Left lobe of liver (tissue), 2 donors: Measurements from ENCODE around the gene MAPK12. TPM values are rescaled to one million over a fixed set of nuclear protein-coding genes. Genes with fewer than 3 reads are reported as not detected.
A peak's percentile ranks its signal among the peaks of the same experiment; 100 is the strongest.

Experiments used
- ATAC-seq: fragments of 200-7000 bp; cut with Tn5 transposase; one replicate; pipeline ENCODE4 v1.9.1; 2020; ENCODE audit warnings: mild to moderate bottlenecking, moderate library complexity
- DNase-seq: peaks from one replicate; pipeline ENCODE4 v3.0.0-alpha.2; 2020; ENCODE audit warnings: low spot score
- total RNA-seq: library from RNA; stranded (reverse); gene quantifications from one replicate; pipeline ENCODE4 v1.2.1, GENCODE V29; 2021
- donor health status: DM: no; HTN: no; CAD: no; lungs with moderate emphysema.
- donor health status: DM: no; HTN: yes; CAD: no.

MAPK12 gene
- total RNA-seq, 1 donor from 2014 or later, result 5.0 TPM

GRCh38 chr22:50253046-50253915 lies 8.2 kb downstream of the MAPK12 start:
- ATAC-seq (no peak), DNase-seq (no peak)

GRCh38 chr22:50252082-50253045 lies 9.1 kb downstream of the MAPK12 start:
- peak; percentile 73 for ATAC-seq

GRCh38 chr22:50251477-50252081 lies 9.9 kb downstream of the MAPK12 start:
- peak; percentile 4 for ATAC-seq
- DNase-seq, result no peak

More at GRCh38 chr22:50252082-50253045, 9.1 kb downstream of the MAPK12 start:
- DNase-seq, result peak; percentile 79

GRCh38 chr22:50250555-50251476 lies 10.7 kb downstream of the MAPK12 start, which contains the start of gene HDAC10:
HDAC10 (minus strand) TSS chr22:50251265; CDS start chr22:50251032, 233 bp downstream.
- DNase-seq (peak; percentile 85), ATAC-seq (peak; percentile 82)

GRCh38 chr22:50250249-50250554 lies 11.3 kb downstream of the MAPK12 start:
- DNase-seq (no peak), ATAC-seq (no peak)

- ATAC-seq (no peak), DNase-seq (no peak)
These were observed 11.9 kb downstream of the MAPK12 start for GRCh38 chr22:50249341-50250248.

GRCh38 chr22:50248196-50249081 lies 13.0 kb downstream of the MAPK12 start:
- DNase-seq (no peak), ATAC-seq (no peak)

- DNase-seq (no peak), ATAC-seq (no peak)
These were observed 13.7 kb downstream of the MAPK12 start for GRCh38 chr22:50247748-50248147.

GRCh38 chr22:50246242-50247175 lies 15.0 kb downstream of the MAPK12 start:
- DNase-seq, result no peak
- no peak for ATAC-seq

GRCh38 chr22:50245214-50246072 lies 16.0 kb downstream of the MAPK12 start:
- DNase-seq, result no peak
- ATAC-seq, result peak; percentile 49

GRCh38 chr22:50244420-50245213 lies 16.9 kb downstream of the MAPK12 start, which contains the start of gene TUBGCP6:
TUBGCP6 (minus strand) TSS chr22:50245023; CDS start chr22:50244459, 564 bp downstream.
- ATAC-seq (peak; percentile 83), DNase-seq (peak; percentile 95)

GRCh38 chr22:50243685-50244419 lies 17.6 kb downstream of the MAPK12 start:
- DNase-seq, result no peak
- peak; percentile 47 for ATAC-seq

GRCh38 chr22:50242406-50242949 lies 19.0 kb downstream of the MAPK12 start:
- DNase-seq, result no peak
- no peak for ATAC-seq

- DNase-seq, result no peak
- ATAC-seq, result no peak
These were observed 22.7 kb downstream of the MAPK12 start for GRCh38 chr22:50238755-50239154.
